Measurements from ENCODE around the gene C2CD2. TPM values are rescaled to one million over a fixed set of nuclear protein-coding genes. Genes with fewer than 3 reads are reported as not detected.

The C2CD2 gene
- total and polyA plus RNA-seq, 10 of the 15 experiments (the other 5 are each of a cell fraction or from before 2014, with no cell fraction given) = 2.2 to 30.9 (median 9.9) TPM

DNA sequence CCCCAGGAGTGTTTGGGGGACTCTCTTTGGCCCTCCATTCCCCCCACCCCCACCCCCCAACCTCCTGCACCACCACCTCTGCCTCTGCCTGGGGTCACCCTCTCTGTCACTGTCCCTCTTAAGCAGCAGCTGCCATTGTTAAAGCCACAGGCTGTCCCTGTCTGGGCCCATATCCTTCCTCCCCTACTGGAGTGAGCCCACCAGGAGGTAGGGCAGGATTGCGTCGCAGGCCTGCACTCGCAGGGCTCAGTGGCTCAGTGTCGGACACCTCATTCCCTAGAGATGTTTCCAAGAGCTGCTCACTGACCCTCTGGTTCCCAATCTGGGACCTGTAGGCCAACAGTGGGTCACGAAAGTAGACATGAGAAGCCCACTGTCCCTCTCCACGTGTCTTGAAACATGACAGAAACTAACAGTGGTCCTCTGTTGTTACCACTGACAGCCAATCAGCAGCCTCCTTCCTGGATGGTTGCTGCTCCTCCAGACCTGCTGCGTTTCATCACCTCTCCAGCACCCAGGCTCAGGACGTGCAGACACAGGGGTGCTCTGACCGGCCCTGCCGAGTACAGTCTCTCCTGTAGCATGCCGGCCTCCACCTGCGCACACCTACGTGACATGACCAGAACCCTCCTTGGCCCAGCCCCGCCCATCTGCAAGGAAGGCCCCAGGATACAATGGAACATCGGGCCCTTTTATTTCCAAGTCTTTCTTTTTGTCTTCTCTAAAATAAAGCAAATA is 82.4 kb downstream of the C2CD2 start:
- Histone ChIP-seq H3K4me1 (ENCODE audit: control insufficient read depth, insufficient read depth, low read length) (peaks cover 48% of the 10 kb centered on the region), H3K79me2 (ENCODE audit: control insufficient read depth, insufficient read depth, low read length) (peaks cover 36% of the 10 kb centered on the region), H3K27me3 (replicated peaks in 1 of 2; ENCODE audit: control insufficient read depth in 2 of 2, insufficient read depth in 2 of 2, low read length in 1 of 2) (no peaks in the 10 kb centered on the region), H3K4me3 (no peak overlapping the region), H3K9ac (ENCODE audit: control insufficient read depth, insufficient read depth, low read length) (no peak overlapping the region), H2AFZ (ENCODE audit: control insufficient read depth, low read depth, low read length) (no peak overlapping the region), H3K9me3 (replicated peaks; ENCODE audit: control insufficient read depth, insufficient read depth, low read length) (no peaks in the 10 kb centered on the region), H3K4me2 (ENCODE audit: control insufficient read depth, insufficient read depth) (no peak overlapping the region), H3K27ac (ENCODE audit: control insufficient read depth, insufficient read depth) (no peak overlapping the region), H3K36me3 (ENCODE audit: control insufficient read depth in 2 of 2, insufficient read depth in 2 of 2, low read length in 1 of 2) (no peaks in the 10 kb centered on the region; a peak in 1 of 4 replicates), H4K20me1 (ENCODE audit: control insufficient read depth, insufficient read depth) (no peaks in the 10 kb centered on the region)
- intact Hi-C loops (cut with micrococcal nuclease; ENCODE audit: unreplicated experiment) (no loop called here), in situ Hi-C loops (cut with MboI) (no loop called here)
- DNase-seq (ENCODE audit: low read depth, low spot score) (no peak), FAIRE-seq (no peak), ATAC-seq (no peak)
- ChIA-PET CTCF (interaction anchor here (0.7 to 1.4 kb wide), 3 partner anchors 9 to 245 kb away, joined by 3 to 4 read pairs (median 4); no protein-coding TSS in a partner anchor), RAD21 (ENCODE audit: unreplicated experiment) (interaction anchor here (1.4 kb wide), 1 partner anchor 8 kb away, joined by 3 read pairs; no protein-coding TSS in a partner anchor), SMC1A (ENCODE audit: uncharacterized antibody, unreplicated experiment) (no interaction called here), POLR2A (no interaction called here)
- TF ChIP-seq BACH1 (IDR thresholded peaks at IDR 0.05; ENCODE audit: borderline replicate concordance) = no peak
- no peak for TF ChIP-seq NFYB (IDR thresholded peaks at IDR 0.05; ENCODE audit: insufficient read depth, low read depth, low read length)
- TF ChIP-seq EGR1 (IDR thresholded peaks at IDR 0.05; ENCODE audit: borderline replicate concordance in 1 of 2, low read depth in 2 of 2, low read length in 2 of 2) = no peak
- TF ChIP-seq, protein P1, sequence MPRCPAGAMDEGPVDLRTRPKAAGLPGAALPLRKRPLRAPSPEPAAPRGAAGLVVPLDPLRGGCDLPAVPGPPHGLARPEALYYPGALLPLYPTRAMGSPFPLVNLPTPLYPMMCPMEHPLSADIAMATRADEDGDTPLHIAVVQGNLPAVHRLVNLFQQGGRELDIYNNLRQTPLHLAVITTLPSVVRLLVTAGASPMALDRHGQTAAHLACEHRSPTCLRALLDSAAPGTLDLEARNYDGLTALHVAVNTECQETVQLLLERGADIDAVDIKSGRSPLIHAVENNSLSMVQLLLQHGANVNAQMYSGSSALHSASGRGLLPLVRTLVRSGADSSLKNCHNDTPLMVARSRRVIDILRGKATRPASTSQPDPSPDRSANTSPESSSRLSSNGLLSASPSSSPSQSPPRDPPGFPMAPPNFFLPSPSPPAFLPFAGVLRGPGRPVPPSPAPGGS (IDR thresholded peaks at IDR 0.05; ENCODE audit: borderline replicate concordance, insufficient read depth, low read depth, low read length, poor library complexity, severe bottlenecking) = no peak
- TF ChIP-seq SRF (IDR thresholded peaks at IDR 0.05; ENCODE audit: low read depth in 2 of 2, low read length in 2 of 2) = no peak
- no peak for TF ChIP-seq CTCF (IDR thresholded peaks at IDR 0.05 in 2 of 3, conservative IDR thresholded peaks at IDR 0.05 in 1 of 3; ENCODE audit: control insufficient read depth in 2 of 3, extremely low read depth in 1 of 3, insufficient read depth in 1 of 3, low read depth in 3 of 3, low read length in 3 of 3)
- no peak for TF ChIP-seq ATF3 (IDR thresholded peaks at IDR 0.05; ENCODE audit: borderline replicate concordance, extremely low read depth, low read depth, low read length)
- no peak for TF ChIP-seq ZZZ3 (IDR thresholded peaks at IDR 0.05; ENCODE audit: control insufficient read depth, insufficient read length, low read depth)
- TF ChIP-seq ZNF622 (IDR thresholded peaks at IDR 0.05) = no peak
- no peak for TF ChIP-seq SPI1 (IDR thresholded peaks at IDR 0.05; ENCODE audit: borderline replicate concordance, insufficient read depth, low read depth, low read length)
- 86% methylated on average over 15 of the region's 15 CpGs for WGBS (ENCODE audit: insufficient coverage, insufficient replicate concordance, low lambda C conversion rate, missing lambda C conversion rate)
- BruUV-seq (replicated peaks) = no TSS peak

Data from GM12878 (cell line).